DMS114 treated with DMSO at 0.1 percent for 48 hours (cell line): ENCODE data around the gene ACY1.

Experiments used
- DNase-seq: peaks from one replicate; lab custom pipeline; 2025; ENCODE audit not compliant: unreplicated experiment; lab: John Stamatoyannopoulos, UW

Gene ACY1

DNA sequence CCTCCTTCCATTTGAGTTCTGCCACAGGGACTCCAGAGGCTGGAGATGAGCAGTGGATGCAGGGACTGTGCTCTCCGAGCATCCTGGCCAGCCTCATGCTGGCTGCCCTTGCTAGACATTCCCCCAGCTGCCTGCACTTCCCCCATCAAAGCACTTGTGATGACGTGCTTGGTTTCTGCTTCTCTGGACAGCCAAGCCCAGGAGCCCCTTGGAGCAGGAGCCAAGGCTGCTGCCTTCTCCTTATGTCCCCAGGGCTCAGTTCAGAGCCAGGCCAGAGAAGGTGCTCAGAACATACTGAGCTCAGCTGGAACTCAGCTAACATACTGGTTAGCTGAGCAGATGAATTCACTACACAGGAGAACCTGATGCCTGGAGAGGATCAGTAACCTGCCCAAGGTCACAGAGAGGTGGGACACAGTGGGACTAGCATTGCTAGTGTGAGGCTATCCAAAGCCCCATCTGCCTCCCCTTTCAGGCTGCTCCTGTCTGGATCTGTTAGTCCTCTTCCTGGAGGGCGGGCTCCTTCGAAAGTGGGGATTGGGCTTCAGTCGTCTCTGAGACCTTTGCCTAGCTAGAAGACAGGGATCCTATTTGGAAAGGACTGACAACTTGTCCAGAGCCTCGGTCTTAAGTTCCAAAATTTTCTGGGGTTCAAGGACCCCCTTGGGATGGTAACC, 20.3 kb upstream of the ACY1 start:
- no peak for DNase-seq

DNA sequence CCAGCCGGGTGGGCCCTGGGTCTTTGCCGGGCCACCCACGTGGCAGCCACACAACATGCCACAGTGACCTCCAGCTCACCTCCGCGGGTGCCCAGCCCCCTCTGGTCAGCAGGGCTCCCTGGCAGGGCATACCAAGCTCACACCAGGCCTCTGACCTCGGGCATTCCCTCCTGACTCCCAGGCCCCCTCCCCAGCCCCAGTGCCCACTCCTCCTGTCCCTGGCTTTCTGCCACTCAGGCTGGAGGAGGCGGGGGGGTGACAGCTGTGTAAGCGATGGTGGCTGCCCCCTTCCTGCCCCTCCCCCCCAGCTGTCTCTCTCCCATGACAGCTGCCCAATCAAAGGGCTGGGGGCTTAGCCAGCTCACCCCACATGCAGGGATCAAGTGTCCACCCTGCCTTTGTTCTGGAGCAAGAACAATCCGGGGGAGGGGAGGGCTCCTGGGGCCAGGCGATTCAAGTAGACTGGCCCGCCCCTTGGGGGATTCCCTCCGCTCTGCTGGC, 19.3 kb upstream of the ACY1 start:
- no peak for DNase-seq

DNA sequence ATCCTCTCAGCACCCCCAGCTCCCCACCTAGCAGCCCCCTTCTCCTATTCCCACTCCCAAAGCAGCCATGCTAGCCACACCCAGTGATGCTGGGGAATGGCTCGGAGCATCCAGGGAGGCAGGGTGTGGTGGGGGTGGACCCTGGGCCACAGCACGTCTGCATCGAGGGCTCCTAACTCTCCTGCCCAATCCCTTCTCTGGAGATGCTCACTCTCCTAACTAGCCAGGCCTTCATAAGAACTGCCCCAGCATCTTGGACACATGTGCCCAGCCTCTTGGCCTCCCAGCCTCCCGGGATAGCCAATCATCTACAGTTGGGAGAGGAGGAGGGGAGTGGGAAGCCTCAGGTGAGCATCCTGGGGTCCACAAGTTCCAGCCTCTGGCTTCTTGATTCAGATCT, 18.8 kb upstream of the ACY1 start:
- no peak for DNase-seq

DNA sequence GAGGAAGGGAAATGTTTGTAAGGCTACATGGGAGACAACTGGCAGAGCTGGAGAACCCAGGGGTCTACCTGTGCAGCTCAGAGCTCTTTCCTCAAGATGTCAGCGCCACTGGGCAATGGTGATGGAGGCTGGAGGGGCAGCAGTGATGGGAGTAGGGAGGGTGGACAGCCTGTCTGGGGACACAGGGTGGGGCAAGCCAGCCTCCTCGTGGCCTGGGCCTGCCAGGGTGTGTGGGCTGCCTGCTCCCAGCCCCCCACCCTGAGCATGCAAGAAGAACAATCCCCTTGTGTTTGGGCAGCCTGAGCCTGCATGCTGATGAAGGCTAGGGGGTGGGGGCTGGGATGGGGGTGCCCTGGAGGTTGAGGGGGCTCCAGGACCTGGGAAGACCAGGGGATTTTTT, 17.3 kb upstream of the ACY1 start:
- DNase-seq: no peak

DNA sequence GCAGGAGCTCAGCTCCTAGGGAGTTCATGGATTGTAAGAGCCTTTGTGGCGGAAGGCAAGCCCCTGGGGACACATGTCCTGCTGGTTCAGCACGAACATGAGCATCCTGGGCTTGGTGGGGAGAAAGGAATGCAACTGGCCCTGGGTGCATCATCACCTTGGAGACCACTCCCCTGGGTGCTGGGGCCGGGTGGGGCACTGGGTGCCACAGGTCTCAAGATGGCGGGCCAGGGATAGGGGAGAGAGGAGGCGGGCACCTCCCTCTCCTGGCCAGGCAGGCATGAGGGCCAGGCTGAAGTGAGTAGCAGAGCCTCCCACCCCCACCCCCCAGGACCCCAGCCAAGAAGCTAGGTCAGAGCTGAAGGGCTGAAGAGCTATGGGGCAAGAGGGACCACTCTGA, 16.8 kb upstream of the ACY1 start:
- DNase-seq: no peak

DNA sequence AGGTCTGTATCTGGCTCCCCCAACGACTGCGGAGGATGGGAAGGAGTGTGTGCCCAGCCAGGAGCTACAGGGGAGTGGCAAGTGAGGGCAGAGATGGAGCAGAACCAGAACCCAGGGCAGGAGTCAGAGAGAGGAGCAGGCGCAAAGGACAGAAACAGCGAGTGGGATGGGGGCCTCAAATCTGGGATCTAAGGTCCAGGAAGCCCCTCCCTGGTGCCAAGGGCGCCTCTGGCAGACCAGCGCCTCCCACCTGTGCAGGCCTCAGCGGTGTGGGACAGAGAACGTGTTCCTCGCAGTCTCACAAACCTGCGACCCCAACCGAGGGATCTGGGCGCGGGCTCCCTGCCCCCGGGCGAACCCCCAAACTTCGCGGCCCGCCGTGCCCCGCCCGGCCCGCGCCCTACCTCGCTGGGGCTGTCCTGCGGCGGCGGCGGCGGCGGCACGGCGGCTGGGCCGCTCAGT, 16.4 kb upstream of the ACY1 start:
- DNase-seq: no peak

DNA sequence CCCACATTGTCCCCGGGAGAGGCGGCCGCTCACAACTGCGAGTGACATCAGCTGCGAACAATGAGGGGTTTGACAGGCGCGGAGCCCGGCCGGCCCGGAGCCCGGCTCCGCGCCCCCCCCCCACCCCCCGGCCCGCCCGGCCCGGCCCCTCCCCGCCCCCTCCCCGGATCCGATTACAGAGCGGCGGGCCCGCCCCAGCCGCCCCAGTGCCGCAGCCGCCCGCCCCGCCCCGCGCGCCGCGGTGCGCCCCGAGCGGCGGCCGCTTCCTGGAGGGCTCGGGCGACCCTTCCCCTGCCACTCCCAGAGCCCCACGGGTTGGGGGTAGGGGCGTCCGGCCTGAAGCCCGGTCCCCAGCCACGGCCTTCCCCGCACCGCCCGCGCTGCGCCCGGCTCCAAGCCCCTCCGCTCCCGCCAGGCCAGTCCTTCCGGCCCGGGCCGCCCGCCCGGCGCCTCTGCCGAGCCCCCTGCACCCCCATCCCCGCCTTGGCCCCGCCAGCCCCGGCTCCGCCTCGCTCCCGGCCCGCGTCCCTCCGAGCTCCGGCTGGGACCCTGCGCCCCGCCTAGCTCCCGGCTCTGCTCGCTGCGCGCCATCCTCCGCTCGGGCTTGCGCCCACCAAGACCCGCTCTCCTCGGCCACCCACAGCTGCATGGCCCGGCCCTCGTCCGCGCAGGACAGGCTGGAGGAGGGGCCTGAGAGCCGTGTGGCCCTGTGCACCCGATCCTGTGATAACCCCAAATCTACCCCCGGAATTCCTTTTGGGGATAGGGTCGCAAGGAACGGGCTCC, 15.8 kb upstream of the ACY1 start, which contains the start of gene PCBP4:
TSS of gene PCBP4 (minus strand) at position 71 of the 786 bp plus-strand sequence. CDS start 6,214 bp downstream, outside the sequence.
- no peak for DNase-seq

DNA sequence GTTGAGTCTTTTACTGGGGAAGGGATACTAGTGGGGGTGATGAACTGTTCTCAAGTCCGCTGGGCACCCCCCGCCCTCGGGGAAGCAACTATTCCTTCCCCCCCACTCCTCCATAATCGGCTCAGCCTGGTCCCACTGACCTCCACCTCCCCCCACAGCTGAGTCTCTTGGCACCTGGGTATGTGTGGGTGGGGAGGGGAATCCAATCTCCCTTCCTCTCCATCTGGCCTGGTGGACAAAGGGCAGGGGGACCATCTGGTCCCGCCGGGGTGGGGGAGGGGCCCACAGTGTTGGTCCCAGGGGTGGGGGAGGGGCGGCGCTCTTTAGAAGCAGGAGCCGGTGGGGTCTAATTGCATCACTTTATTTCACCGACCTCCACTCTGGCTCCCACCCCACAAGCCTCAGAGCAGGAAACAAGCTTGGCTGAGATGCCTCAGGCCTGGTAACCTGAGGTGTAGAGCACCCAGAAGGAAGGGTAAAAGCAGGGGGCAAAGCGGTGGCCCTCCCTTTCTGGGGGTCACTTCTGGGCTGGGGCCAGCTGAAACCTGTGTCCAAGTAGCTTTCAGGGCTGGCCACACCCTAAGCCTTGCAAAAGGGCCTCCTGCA, 15.1 kb upstream of the ACY1 start:
- no peak for DNase-seq

DNA sequence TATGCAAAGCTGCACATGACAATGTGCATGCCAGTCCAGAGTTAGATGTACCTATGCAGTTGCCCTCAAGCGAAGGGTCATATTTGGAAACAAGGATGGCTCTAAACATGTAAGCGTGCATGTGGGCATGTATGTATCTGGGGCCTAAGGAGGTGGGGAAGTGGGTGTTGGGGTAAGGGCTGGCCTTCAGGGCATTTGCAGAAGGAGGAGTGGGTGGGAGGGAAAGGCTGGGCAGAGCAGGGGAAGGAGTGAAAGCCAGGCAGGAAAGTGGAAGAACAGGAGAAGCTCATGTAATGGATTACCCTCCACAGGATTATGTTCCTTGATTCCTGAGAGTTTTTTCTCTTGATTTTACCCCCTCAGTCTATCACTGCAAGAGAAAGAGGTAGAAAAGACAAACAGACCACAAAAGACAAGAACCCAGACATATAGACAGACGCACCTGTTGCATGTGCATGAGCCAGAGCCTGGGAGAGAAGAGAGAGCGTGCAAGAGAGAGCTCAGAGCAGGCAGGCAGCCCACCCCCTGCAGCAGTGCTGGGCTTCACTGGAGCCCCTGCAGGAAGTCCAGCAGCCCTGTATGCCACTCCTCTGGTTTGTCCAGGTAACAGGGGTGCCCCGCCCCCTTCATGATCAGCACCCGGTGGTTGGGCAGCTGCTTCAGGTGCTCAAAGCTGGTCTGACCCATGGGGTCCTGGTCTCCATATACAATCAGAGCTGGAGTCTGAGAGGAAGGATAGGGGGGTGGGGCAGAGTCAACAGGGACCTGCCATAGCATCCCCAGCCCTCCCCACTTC, 14.3 kb upstream of the ACY1 start:
- no peak for DNase-seq

DNA sequence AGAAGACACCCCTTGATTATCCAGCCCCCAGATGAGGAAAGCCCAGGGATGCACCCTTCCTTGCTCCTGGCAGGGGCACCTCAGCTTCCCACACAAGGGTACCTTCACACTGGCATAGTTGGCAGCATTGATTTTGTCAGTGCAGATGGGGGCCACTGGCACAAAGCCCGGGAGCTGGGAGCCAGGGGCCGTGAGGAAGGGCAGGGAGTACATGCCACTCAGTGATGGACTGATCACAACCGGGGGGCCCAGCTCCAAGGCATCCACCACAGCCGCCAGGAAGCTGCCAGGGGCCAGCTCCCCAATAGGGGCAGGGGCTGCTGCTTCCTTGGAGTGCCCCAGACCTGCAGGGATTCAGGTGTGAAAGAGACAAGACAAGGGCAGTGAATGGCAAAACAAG, 13.5 kb upstream of the ACY1 start:
- DNase-seq: no peak

DNA sequence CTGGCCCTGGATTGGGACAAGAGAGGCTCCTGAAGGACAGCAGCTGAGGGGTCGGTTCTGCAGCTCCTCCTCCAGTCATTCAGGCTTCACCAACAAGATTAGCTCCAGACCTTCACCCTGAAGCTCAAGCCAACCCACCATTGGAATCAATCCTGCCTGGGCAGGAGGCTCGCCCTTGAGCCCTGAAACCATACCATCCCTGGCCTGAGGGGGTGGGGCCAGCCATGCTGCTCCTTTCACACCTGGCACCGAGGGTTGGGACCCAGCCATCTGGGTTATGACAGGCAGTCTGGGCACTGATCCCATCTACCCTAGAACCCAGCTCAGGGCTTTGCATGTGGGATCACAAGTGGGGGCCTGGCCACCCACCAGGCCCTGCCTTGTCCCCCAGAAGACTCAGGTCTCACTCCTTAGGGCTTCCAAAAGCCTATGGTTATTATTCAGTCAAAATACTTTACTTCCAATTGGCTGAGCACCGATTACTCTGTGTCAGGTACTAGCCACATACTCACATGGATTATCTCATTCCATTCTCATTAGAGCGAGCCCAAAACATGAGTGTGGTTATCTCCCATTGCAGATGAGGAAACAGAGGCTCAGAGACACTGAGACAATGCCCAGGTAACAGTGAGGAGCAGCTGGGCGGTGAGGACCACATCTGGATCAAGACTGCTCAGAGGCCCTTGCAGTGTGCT, 12.6 kb upstream of the ACY1 start:
- DNase-seq: no peak

DNA sequence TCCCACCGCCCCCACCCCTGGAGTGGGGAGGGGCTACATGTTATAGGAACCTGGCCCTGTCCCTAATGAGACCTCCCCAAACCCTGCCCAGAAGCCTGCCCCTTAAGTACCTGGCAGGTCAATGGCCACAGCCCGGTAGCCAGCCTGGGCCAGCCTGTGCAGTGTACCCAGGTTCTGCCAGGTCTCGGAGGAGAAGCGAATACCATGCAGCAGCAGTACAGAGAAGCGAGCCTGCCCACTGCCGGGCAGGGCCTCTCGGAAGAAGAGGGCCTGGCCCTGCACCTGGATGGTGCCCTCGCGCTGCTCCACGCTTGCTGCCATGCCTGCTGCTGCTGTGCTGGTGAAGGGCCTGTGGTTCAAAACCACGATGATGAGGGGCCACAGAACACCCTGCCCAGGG, 12.0 kb upstream of the ACY1 start:
- no peak for DNase-seq

DNA sequence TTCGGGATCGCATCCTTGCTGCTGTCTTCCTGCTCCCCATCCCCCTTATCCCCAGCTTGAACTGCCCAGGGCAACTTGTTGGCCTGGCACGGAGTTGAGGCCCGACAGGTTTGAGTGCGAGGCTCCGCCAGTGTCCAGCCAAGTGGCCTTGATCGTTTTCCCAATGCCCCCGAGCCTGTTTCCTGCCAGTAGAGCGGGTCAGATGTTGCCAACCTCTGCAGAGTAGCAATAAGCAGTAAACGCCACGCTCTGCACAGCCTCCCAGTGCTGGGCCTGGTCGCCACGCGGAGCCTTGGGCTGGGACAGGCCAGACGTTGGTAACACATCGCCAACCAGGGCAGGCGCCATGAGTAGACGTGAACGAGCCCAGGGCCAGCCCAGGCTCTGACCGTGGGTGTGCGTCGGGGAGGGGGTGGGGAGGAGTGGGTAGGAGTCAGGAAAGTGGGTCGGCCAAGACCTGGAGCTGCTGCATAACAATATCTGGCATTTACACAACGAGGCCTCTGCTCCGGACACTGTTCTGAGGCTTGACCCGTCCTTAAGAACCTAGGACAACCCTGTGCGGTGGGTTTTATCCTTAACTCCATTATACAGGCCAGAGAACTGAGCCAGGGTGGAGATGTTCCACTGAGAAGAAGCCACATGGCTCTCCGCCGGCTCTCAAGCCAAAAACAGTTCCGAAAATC, 8.9 kb upstream of the ACY1 start:
- DNase-seq: no peak

DNA sequence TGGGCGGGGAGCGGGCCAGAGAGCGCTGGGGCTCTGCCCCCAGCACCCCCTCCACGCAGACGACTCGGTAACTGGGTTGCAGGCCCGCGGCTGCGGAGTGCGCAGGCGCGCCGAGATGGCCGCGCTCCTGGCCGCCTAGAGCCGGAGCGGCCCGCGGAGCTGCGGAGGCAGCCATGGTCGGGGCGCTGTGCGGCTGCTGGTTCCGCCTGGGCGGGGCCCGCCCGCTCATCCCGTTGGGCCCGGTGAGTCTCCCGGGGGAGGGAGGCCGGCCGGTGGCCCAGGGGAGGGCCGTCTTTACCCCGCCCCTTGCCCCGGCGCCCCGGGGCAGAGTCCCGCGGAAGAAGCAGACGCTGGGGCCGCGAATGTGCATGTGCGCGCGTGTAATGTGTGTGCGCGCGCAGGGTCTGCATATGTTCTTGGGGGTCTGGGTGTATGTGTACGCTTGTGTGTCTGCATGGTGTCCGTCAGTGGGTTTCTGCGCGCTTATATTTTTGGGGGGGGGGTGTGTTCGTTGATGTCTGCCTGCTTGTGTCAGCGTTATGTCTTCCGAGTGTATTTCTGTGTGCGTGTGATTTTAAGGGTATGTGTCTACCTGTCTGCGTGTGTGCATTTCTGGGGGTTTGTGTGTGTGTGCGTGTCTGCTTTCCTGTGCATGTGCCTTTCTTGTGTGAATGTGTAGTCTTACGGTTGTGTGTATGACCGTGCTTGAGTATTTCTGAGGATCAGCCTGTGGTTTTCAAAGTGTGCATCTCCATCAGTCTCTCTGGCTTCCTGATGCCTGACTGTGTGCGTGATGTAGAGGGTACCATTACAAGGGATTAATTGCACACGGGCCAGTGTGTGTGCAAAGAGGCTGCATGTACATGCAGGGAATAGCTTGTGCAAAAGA, 8.1 kb upstream of the ACY1 start, which contains the start of gene ABHD14A:
TSS of gene ABHD14A (plus strand) at position 102 of the 889 bp plus-strand sequence. CDS start at position 174, 72 bp downstream.
- DNase-seq: peak; percentile 22

DNA sequence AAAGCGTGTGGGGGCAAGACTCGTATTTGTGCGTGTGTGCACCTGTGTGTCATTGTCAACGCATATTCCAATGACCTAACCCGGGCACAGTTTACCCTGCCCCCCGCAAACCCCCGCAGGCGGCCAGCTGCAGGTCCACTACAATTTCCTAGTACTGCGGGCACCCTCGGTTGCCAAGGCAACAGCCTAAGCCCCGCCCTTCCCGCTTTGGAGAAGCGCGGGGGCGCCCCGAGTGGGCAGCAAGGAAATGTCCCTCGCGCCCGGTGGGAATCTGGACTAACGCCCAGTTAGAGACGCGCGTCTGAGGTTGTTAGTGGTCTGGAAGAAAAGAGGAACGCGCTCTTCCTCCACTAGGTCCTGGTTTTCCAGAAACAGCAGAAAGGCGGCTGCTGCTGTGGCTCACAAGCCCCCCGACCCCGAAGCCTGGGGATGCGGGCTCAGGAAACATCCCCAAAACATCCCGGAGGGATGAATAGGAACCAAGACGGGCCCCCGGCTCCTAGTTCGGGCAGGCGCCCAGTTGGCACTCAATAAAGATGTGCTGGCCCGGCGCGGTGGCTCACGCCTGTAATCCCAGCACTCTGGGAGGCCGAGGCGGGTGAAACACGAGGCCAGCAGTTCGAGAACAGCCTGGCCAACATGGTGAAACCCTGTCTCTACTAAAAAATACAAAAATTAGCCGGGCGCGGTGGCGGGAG, 7.3 kb upstream of the ACY1 start:
- DNase-seq: peak; percentile 41

DNA sequence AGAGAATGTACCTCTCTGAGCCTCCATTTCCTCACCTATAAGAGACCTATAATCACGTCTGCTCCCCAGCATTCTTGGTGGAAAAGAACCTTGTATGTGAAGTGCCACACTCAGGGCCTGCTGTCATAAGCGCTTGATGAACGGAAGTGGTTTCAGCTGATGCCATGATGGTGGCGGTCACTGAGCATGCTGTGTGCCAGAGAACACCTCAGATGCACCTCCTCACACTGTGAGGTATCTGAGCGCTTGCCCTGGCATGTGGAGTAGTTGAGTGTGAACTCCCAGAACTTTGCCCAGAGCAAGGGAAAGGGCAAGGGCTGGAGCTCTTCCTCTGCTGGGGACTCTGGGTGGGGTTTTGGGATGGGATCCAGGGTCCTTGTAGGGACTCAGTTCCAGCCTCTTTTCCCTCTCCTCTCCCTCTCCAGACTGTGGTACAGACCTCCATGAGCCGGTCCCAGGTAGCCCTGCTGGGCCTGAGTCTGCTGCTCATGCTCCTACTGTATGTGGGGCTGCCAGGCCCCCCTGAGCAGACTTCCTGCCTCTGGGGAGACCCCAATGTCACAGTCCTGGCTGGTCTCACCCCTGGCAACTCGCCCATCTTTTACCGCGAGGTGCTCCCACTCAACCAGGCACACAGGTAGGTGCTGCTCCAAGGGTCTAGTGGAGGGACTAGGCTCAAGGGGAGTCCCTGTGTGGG, 5.7 kb upstream of the ACY1 start:
- no peak for DNase-seq

DNA sequence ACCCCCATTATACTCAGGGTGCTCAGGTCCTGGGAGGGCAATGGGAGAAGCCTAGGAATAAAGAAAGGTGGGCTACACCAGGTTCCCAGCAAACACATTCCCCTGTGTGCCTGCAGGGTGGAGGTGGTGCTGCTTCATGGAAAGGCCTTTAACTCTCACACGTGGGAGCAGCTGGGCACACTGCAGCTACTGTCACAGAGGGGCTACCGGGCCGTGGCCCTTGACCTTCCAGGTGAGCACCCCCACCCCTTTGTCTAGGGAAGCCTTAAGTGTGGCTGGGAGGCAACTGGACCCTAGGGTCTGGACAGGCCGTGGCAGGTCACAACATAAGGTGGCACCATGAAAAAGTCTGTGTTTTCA, 5.2 kb upstream of the ACY1 start:
- no peak for DNase-seq

DNA sequence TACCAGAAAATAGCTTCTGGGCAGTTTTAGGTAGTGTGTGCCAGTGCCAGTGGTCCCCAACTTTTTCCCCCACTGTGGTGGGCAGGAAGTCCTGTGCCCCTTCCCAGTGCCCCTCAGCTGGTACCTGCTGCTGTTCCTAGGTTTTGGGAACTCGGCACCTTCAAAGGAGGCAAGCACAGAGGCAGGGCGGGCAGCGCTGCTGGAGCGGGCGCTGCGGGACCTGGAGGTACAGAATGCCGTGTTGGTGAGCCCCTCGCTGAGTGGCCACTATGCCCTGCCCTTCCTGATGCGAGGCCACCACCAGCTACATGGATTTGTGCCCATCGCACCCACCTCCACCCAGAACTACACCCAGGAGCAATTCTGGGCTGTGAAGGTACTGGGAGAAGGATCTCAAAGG, 3.1 kb upstream of the ACY1 start:
- no peak for DNase-seq
